ENCODE data around the gene RXFP3. TPM values are rescaled to one million over a fixed set of nuclear protein-coding genes. Genes with fewer than 3 reads are reported as not detected.

Gene RXFP3
- total RNA-seq, 1 donor from 2014 or later, result not detected

DNA sequence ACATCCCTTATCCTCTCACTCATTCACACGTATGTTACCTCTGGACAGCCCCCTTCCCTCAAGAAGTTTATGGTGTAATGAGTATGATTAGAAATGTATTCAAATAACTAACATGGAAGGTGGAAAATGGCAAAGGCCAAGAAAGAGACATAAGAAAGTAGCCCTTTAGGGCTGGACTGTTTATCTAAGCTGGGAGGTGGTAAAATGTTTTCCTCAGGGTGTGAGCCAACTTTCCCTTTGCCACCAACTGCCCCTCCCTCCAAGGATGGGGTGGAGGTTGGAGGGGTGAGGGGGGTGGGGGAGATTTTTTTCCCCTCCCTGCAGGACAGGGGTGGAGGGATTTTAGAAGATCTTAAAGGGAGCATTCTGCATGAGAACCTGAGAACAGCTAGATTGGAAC, 40.1 kb downstream of the RXFP3 start:
- no peak for DNase-seq
- H3K27me3 ChIP-seq (ENCODE audit: low read depth), result no peaks in the 10 kb centered on the region
- no peak overlapping the region for H3K4me3 ChIP-seq
- no peaks in the 10 kb centered on the region for H3K36me3 ChIP-seq
- no peak for TF ChIP-seq CTCF (IDR thresholded peaks at IDR 0.05; ENCODE audit: borderline replicate concordance)
- intact Hi-C loops (cut with micrococcal nuclease), result no loop called here
- H3K9me3 ChIP-seq (replicated peaks), result no peaks in the 10 kb centered on the region
- no peak overlapping the region for H3K27ac ChIP-seq (replicated peaks)
- peaks cover 12% of the 10 kb centered on the region for H3K4me1 ChIP-seq

GRCh38 chr5:33978306-33978705, 42.1 kb downstream of the RXFP3 start:
- intact Hi-C loops (cut with micrococcal nuclease), result no loop called here

GRCh38 chr5:33980030-33980429, 43.8 kb downstream of the RXFP3 start:
- TF ChIP-seq CTCF (IDR thresholded peaks at IDR 0.05; ENCODE audit: borderline replicate concordance), result no peak
- H3K9me3 ChIP-seq (replicated peaks), result no peaks in the 10 kb centered on the region
- no peak overlapping the region for H3K27ac ChIP-seq (replicated peaks)
- intact Hi-C loops (cut with micrococcal nuclease), result no loop called here
- H3K36me3 ChIP-seq, result no peaks in the 10 kb centered on the region
- peaks cover 4% of the 10 kb centered on the region for H3K4me1 ChIP-seq
- H3K27me3 ChIP-seq (ENCODE audit: low read depth), result no peaks in the 10 kb centered on the region
- DNase-seq, result no peak
- no peak overlapping the region for H3K4me3 ChIP-seq

More at GRCh38 chr5:33978306-33978705, 42.1 kb downstream of the RXFP3 start:
- Histone ChIP-seq H3K27ac (replicated peaks) (no peak overlapping the region), H3K9me3 (replicated peaks) (no peaks in the 10 kb centered on the region), H3K4me3 (no peak overlapping the region), H3K27me3 (ENCODE audit: low read depth) (no peaks in the 10 kb centered on the region), H3K4me1 (peaks cover 12% of the 10 kb centered on the region), H3K36me3 (no peaks in the 10 kb centered on the region)
- DNase-seq, result no peak
- no peak for TF ChIP-seq CTCF (IDR thresholded peaks at IDR 0.05; ENCODE audit: borderline replicate concordance)

DNA sequence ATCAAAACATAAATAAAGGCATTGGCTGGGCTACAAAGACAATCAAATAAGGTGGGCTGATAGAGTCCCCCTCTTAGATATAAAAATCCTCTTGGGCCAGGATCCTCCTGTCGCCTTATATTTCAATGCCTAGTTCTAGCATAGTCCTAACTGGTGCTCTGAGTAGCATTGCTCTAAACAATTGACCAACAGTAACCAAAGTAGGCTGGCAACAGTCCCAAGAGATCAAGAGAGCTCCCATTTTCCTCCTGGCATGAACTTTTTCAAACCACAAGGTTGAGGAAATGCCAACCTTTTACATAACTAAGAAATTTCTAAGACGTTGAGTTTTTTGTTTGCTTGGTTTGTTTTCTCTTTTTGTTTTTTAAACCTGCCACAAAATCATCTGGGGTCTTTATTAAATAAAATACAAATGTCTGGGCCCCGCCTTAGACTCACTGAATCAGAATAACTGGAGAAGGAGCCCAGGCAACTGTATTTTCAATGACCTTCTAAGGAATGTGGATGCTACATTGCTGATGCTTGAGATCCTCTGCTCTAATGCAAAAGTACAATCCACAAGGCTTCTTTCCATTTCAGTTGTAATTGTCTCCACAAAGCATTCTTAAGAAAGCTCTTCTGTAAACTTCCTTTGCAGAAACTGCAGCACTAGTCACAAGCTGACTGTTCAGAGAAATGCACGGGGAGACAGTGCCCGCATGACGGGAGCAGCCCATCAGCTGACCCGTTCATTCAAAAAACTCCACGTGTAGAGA, 45.4 kb downstream of the RXFP3 start:
- H3K36me3 ChIP-seq, result peaks cover 2% of the 10 kb centered on the region
- no peak overlapping the region for H3K27ac ChIP-seq (replicated peaks)
- H3K27me3 ChIP-seq (ENCODE audit: low read depth), result no peaks in the 10 kb centered on the region
- DNase-seq, result no peak
- H3K9me3 ChIP-seq (replicated peaks), result no peaks in the 10 kb centered on the region
- no peak overlapping the region for H3K4me3 ChIP-seq
- TF ChIP-seq CTCF (IDR thresholded peaks at IDR 0.05; ENCODE audit: borderline replicate concordance), result no peak
- intact Hi-C loops (cut with micrococcal nuclease), result no loop called here
- no peaks in the 10 kb centered on the region for H3K4me1 ChIP-seq

DNA sequence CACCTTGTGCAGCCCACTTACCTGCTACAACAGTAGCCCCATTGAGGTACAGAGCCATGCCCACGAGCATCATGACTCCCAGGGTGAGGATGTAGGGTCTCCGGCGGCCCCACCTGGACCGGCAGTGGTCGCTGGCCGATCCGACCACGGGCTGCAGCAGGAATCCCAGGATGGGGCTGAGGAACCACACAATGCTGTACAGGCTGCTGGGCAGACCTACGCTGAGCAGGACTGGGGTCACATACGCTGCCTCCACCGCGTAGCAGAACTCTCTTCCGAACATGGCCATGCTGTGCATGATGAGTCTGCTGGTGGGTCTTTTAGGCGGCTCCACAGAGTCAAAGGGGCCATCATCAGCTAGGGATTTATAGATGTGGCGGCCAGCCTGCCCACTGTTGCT, 48.0 kb downstream of the RXFP3 start:
- H3K4me1 ChIP-seq, result no peaks in the 10 kb centered on the region
- no peak overlapping the region for H3K4me3 ChIP-seq
- H3K27me3 ChIP-seq (ENCODE audit: low read depth), result no peaks in the 10 kb centered on the region
- H3K36me3 ChIP-seq, result peaks cover 27% of the 10 kb centered on the region
- DNase-seq, result no peak
- TF ChIP-seq CTCF (IDR thresholded peaks at IDR 0.05; ENCODE audit: borderline replicate concordance), result no peak
- no peaks in the 10 kb centered on the region for H3K9me3 ChIP-seq (replicated peaks)
- intact Hi-C loops (cut with micrococcal nuclease), result no loop called here
- H3K27ac ChIP-seq (replicated peaks), result no peak overlapping the region

Data from left ventricle myocardium inferior (tissue), 1 donor.